ENCODE measurements around the gene PODXL2. TPM values are rescaled to one million over a fixed set of nuclear protein-coding genes. Genes with fewer than 3 reads are reported as not detected.

PODXL2 gene
- total RNA-seq, 3 donors from 2014 or later (not counting 1 experiment from before 2014, with no cell fraction given): 2.2 to 3.5 (median 2.7) TPM

DNA sequence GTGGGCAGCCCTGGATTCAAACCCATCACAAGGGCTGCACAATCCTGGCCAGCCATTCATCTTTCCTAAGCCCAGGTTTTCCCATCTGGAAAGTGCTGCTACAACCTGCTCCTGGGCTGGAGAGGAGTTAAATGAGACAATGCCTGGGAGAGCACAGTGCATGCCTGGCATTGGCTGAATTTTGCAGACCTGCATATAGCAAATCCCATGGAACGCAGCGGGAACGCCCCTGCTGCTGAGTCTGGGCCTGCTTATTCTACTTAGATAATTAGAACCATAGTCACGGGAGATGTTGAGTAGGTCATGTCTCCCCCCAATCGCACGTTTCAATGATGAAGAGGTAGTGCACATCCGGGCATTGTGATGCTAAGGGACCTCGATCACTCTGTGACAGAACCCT lies 90.4 kb downstream of the PODXL2 start:
- Mint-ChIP-seq H3K4me1 (no peaks in the 10 kb centered on the region), H3K27me3 (ENCODE audit: low read depth in 2 of 2) (no peaks in the 10 kb centered on the region), H3K9me3 (no peaks in the 10 kb centered on the region), H3K36me3 (no peaks in the 10 kb centered on the region), H3K27ac (no peak overlapping the region), H3K4me3 (no peak overlapping the region)
- intact Hi-C loops (cut with micrococcal nuclease): no loop called here
- no peak overlapping the region for H3K4me3 ChIP-seq (ENCODE audit: low read length)
- no peak for ATAC-seq
- H3K4me1 ChIP-seq (ENCODE audit: control insufficient read depth, insufficient read depth, low read length): no peaks in the 10 kb centered on the region
- no peak for DNase-seq
- H3K9me3 ChIP-seq (ENCODE audit: control insufficient read depth, insufficient read depth, low read length): no peaks in the 10 kb centered on the region
- no peak overlapping the region for H3K27ac ChIP-seq (ENCODE audit: low read length)
- 95% methylated on average over 8 of the region's 8 CpGs for WGBS (ENCODE audit: insufficient coverage)
- no peaks in the 10 kb centered on the region for H3K27me3 ChIP-seq (ENCODE audit: control insufficient read depth, insufficient read depth, low read length)
- no peaks in the 10 kb centered on the region for H3K36me3 ChIP-seq (ENCODE audit: control insufficient read depth, insufficient read depth, low read length)
- TF ChIP-seq, protein P1, sequence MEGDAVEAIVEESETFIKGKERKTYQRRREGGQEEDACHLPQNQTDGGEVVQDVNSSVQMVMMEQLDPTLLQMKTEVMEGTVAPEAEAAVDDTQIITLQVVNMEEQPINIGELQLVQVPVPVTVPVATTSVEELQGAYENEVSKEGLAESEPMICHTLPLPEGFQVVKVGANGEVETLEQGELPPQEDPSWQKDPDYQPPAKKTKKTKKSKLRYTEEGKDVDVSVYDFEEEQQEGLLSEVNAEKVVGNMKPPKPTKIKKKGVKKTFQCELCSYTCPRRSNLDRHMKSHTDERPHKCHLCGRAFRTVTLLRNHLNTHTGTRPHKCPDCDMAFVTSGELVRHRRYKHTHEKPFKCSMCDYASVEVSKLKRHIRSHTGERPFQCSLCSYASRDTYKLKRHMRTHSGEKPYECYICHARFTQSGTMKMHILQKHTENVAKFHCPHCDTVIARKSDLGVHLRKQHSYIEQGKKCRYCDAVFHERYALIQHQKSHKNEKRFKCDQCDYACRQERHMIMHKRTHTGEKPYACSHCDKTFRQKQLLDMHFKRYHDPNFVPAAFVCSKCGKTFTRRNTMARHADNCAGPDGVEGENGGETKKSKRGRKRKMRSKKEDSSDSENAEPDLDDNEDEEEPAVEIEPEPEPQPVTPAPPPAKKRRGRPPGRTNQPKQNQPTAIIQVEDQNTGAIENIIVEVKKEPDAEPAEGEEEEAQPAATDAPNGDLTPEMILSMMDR (IDR thresholded peaks at IDR 0.05): no peak

DNA sequence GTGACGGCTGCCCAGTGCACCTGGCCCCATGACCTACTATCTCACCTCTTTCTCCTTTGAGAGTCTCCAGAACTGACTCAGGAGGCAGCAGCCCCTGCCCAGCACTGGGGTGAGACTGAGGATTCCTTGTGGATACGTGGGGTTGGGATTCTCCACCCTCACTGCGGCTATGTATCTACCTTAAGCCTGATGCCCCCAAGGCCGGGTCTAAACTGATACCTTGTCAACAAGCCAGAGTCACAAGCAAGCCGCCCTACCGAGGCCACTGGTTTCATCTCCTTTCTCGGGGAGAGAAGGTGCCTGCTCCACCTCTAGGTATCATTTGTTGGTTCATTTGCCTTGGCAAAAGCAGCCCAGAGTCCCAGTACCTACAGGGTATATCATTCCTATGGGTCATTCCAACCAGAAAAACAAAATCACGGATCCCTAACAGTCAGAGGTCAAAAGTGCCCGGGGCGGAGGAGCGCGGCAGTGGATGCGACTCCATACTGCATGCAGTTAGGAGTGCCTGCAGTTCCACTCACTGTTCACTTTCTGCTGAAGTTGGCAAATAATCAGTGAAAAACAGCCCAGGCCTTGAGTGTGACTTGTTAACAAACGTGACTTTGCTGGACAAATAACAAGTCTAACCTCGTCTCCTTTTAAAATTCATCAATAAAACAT lies 91.3 kb downstream of the PODXL2 start:
- Histone ChIP-seq H3K4me1 (ENCODE audit: control insufficient read depth, insufficient read depth, low read length) (no peaks in the 10 kb centered on the region), H3K9me3 (ENCODE audit: control insufficient read depth, insufficient read depth, low read length) (no peaks in the 10 kb centered on the region), H3K36me3 (ENCODE audit: control insufficient read depth, insufficient read depth, low read length) (no peaks in the 10 kb centered on the region), H3K4me3 (ENCODE audit: low read length) (no peak overlapping the region), H3K27ac (ENCODE audit: low read length) (no peak overlapping the region), H3K27me3 (ENCODE audit: control insufficient read depth, insufficient read depth, low read length) (no peaks in the 10 kb centered on the region)
- Mint-ChIP-seq H3K9me3 (no peaks in the 10 kb centered on the region), H3K36me3 (no peaks in the 10 kb centered on the region), H3K27ac (no peak overlapping the region), H3K27me3 (ENCODE audit: low read depth in 2 of 2) (peaks cover 0 to 4% of the 10 kb centered on the region in 2 donors), H3K4me3 (no peak overlapping the region), H3K4me1 (no peaks in the 10 kb centered on the region)
- DNase-seq (no peak), ATAC-seq (no peak)
- TF ChIP-seq, protein P1 (IDR thresholded peaks at IDR 0.05): no peak
- 89% methylated on average over 15 of the region's 15 CpGs for WGBS (ENCODE audit: insufficient coverage)
- intact Hi-C loops (cut with micrococcal nuclease): no loop called here

DNA sequence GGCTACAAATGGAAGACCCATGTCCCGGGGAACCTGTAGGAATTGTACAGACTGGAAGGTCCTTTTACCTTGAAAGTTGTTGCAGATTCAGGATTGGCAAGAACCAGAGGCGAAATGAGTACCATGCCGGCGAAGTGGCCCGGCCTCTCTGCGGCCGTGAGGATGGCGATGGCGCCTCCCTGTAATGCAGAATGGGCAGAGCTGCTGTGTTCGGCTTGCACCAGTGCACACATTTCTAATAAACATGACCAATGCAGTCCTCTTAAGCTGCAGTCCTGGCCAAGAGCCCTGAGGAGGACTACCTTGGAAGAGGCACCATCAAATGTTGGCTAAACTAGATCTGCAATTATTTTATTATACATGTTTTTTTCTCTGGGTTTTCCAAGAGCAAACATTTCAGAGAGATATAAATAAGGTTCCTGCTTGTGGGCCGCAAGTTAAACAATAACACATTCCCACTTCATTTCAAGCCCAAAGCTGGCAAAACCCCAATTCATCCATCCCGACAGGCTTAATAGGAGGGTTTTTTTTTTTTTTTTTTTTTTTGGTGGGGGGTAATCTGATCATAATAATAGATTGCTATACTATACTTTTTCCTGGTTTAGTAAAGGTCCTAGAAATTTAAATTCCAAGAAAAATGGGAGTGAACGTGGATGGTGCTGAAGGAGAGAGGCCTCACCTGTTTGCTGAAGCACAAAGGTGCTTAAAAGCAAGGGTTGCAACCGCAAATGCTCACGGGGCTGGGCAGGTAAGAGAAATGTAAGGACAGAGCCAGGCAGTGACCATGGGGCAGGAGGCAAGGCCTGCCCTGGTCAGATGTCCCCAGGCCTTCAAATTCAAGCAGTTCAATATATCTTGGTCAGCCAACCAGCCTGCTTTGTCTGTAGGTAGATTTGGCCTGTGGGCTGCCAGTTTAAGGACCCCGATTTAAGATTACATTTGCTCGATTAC lies 92.3 kb downstream of the PODXL2 start:
- H3K4me1 ChIP-seq (ENCODE audit: control insufficient read depth, insufficient read depth, low read length): no peaks in the 10 kb centered on the region
- H3K27ac ChIP-seq (ENCODE audit: low read length): no peak overlapping the region
- TF ChIP-seq, protein P1 (IDR thresholded peaks at IDR 0.05): no peak
- Mint-ChIP-seq H3K9me3 (no peaks in the 10 kb centered on the region), H3K27me3 (ENCODE audit: low read depth in 2 of 2) (peaks cover 0 to 6% of the 10 kb centered on the region in 2 donors), H3K27ac (no peak overlapping the region), H3K36me3 (no peaks in the 10 kb centered on the region), H3K4me1 (no peaks in the 10 kb centered on the region), H3K4me3 (no peak overlapping the region)
- intact Hi-C loops (cut with micrococcal nuclease): no loop called here
- no peak for DNase-seq
- no peak overlapping the region for H3K4me3 ChIP-seq (ENCODE audit: low read length)
- WGBS (ENCODE audit: insufficient coverage): 94% methylated on average over 14 of the region's 17 CpGs
- H3K27me3 ChIP-seq (ENCODE audit: control insufficient read depth, insufficient read depth, low read length): no peaks in the 10 kb centered on the region
- no peaks in the 10 kb centered on the region for H3K36me3 ChIP-seq (ENCODE audit: control insufficient read depth, insufficient read depth, low read length)
- no peak for ATAC-seq
- no peaks in the 10 kb centered on the region for H3K9me3 ChIP-seq (ENCODE audit: control insufficient read depth, insufficient read depth, low read length)
